Posterior vena cava (tissue), 2 donors: ENCODE data around the gene BCAS3. TPM values are rescaled to one million over a fixed set of nuclear protein-coding genes. Genes with fewer than 3 reads are reported as not detected.
"Not testable (repeated sequence)": the region's sequence is repeated elsewhere in the genome, so short reads cannot be mapped to it uniquely, and the experiment has no call there.

Experiments used
- DNase-seq: peaks from one replicate; pipeline ENCODE4 v3.0.0-alpha.2; 2020; ENCODE audit warnings: low spot score
- intact Hi-C, 2 donors: fragments of 100-400 bp; cut with DNase I; formaldehyde crosslinking; loops; one replicate each; pipeline versions ENCODE4 v1.14.1 to v1.14.2; 2022 to 2023
- total RNA-seq, 2 donors: library from RNA; stranded (reverse); fragmentation: NEBNext Ultra II Directional; extraction: Animal tissue kit (Norgen Biotek cat#: 25700); gene quantifications; one replicate each; pipeline ENCODE4 v1.2.1, GENCODE V29; 2021
- donor health status: DM: yes; HTN: yes; CAD: no.
- donor health status: DM: yes; HTN: yes; CAD: no.

The BCAS3 gene
- total RNA-seq, 2 donors from 2014 or later: 22.5 to 23.6 TPM

DNA sequence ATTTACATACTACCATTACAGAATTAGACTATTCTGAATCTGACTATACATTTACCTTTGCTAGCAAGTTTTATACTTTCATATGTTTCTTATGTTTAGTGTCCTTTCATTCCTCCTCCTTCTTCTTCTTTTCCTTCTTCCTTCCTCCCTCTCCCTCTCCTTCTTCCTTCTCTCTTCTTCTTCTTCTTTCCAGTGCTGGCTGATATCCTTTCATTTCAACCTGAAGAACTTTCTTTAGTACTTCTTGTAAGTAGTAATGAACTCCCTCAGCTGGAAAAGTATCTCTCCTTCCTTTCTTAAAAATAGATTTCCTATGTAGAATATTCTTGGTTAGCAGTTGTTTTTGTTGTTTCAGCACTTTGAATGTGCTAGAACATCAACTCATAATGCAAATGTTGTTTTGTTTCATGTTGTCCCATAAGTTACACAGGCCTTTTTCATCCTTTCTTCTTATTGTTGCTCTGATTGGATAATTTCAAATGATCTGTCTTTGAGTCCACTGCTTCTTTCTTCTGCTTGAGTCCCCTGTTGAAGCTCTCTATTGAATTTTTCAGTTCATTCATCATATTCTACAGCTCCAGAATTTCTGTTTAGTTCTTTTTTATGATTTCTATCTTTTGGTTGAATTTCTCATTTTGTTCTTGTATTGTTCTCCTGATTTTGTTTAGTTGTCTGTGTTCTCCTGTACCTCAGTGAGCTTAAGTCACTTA, 759.5 kb downstream of the BCAS3 start:
- DNase-seq: no peak
- intact Hi-C loops: no loop called here

DNA sequence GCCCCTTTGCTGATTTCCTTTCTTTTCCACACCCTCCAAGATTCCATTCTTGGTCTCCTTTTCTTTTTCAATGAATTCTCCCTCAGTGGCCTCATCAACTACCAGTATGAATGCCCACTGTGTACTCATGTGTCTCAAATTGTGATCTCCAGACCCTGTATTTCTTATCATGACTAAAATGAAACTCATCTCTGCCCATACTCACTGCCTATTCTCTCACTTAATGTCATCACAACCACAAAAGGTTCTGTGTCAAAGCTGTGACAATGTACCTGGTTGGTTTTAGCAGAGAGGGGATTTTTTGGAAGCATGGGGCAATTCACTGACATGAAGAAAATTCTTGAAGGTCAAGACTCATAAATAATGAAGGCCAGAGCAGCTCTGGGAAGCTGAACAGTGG, 763.0 kb downstream of the BCAS3 start:
- no peak for DNase-seq
- intact Hi-C loops: no loop called here

DNA sequence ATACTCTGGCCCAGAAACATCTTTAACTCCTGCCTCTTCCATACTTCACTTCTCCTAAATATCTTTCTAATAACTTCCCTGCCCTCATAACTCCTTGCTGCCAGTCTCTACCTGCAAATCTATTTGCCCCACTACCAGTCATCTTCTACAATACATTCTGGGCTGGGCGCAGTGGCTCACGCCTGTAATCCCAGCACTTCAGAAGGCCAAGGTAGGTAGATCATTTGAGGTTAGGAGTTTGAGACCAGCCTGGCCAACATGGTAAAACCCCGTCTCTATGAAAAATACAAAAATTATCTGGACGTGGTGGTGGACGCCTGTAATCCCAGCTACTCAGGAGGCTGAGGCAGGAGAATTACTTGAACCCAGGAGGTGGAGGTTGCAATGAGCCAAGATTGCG, 763.9 kb downstream of the BCAS3 start:
- intact Hi-C loops, DNase-seq: not testable (repeated sequence)

DNA sequence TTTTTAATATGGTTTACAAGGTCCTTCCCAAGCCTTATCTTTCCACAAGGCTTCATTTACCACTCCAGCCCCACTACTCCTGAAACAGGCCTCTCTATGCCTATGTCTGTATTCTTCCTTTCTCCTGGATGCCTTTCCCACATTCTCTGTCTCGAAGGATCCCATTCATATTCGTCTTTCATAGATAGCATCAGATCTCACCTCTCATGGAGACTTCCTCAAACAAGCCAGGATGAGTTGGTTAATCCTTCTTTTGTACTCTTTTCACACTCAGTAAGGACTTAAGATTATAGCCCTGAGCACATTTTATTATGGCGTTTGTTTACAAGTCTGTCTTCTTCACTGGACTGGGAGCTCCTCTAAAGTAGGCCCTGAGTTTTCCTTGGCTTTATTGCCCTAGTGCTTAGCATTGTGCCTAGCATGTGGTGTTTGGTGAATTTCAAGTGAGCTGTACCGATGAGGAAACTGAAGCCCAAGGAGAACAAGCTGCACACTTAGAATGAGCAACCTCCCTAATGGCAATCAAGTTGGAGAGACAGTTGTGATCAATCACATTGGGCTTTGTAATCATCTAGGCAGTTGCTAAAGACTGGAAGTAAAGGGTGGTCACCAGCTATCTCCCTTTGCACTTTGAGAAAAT, 764.6 kb downstream of the BCAS3 start:
- intact Hi-C loops: no loop called here
- no peak for DNase-seq

Other genes with a start within 250 kb of the BCAS3 start
- gene APPBP2, start 151.6 kb upstream of the BCAS3 start, total RNA-seq: 10 to 100 TPM; 31.3 to 38.2 TPM
- 10 to 100 TPM in 1 of 2 donors, 1 to 10 TPM in 1; 9.1 to 11.5 TPM for gene PPM1D, start 77.7 kb upstream of the BCAS3 start, total RNA-seq